ENCODE data around the gene CLDN34. TPM values are rescaled to one million over a fixed set of nuclear protein-coding genes. Genes with fewer than 3 reads are reported as not detected.

CLDN34 gene
- total RNA-seq, 2 experiments from 2014 or later, result not detected

GRCh38 chrX:9992061-9992460 lies 24.9 kb downstream of the CLDN34 start:
- H3K27ac Mint-ChIP-seq, result no peak overlapping the region
- no peaks in the 10 kb centered on the region for H3K9me3 Mint-ChIP-seq
- H3K4me3 Mint-ChIP-seq, result no peak overlapping the region
- DNase-seq, result no peak
- H3K4me1 Mint-ChIP-seq, result no peaks in the 10 kb centered on the region
- ChIA-PET CTCF (interaction anchor here (2.4 kb wide), 1 partner anchor 127 kb away, joined by 18 read pairs; no protein-coding TSS in a partner anchor), POLR2A (no interaction called here)
- H3K36me3 Mint-ChIP-seq (ENCODE audit: low read depth), result no peaks in the 10 kb centered on the region
- H3K27me3 Mint-ChIP-seq, result peaks cover 6% of the 10 kb centered on the region

GRCh38 chrX:9992724-9993123 lies 25.6 kb downstream of the CLDN34 start:
- POLR2A ChIA-PET, result no interaction called here
- Mint-ChIP-seq H3K27me3 (peaks cover 4% of the 10 kb centered on the region), H3K4me1 (peaks cover 5% of the 10 kb centered on the region), H3K4me3 (no peak overlapping the region), H3K27ac (no peak overlapping the region), H3K9me3 (no peaks in the 10 kb centered on the region), H3K36me3 (ENCODE audit: low read depth) (no peaks in the 10 kb centered on the region)
- CTCF ChIA-PET, result interaction anchor here (2.4 kb wide), 1 partner anchor 126 kb away, joined by 18 read pairs; no protein-coding TSS in a partner anchor
- no peak for DNase-seq

GRCh38 chrX:9995855-9996339 lies 28.7 kb downstream of the CLDN34 start:
- POLR2A ChIA-PET, result interaction anchor here (1.5 kb wide), 1 partner anchor 24 kb away, joined by 4 read pairs; no protein-coding TSS in a partner anchor

GRCh38 chrX:9997041-9997440 lies 29.9 kb downstream of the CLDN34 start:
- Mint-ChIP-seq H3K27me3 (peaks cover 1% of the 10 kb centered on the region), H3K36me3 (ENCODE audit: low read depth) (no peaks in the 10 kb centered on the region), H3K4me3 (no peak overlapping the region), H3K4me1 (peaks cover 6% of the 10 kb centered on the region), H3K27ac (no peak overlapping the region), H3K9me3 (no peaks in the 10 kb centered on the region)
- no peak for DNase-seq
- ChIA-PET CTCF (interaction anchor here (0.9 to 3.7 kb wide), 6 partner anchors 15 to 123 kb away, joined by 3 to 32 read pairs (median 4); no protein-coding TSS in a partner anchor), POLR2A (interaction anchor here (1.5 to 1.7 kb wide), 2 partner anchors 23 to 101 kb away, joined by 4 read pairs; no protein-coding TSS in a partner anchor)

More at GRCh38 chrX:9995855-9996339, 28.7 kb downstream of the CLDN34 start:
- CTCF ChIA-PET, result interaction anchor here (0.6 to 3.7 kb wide), 6 partner anchors 16 to 124 kb away, joined by 3 to 32 read pairs (median 4); no protein-coding TSS in a partner anchor
- H3K4me3 Mint-ChIP-seq, result no peak overlapping the region
- H3K36me3 Mint-ChIP-seq (ENCODE audit: low read depth), result no peaks in the 10 kb centered on the region
- H3K4me1 Mint-ChIP-seq, result peaks cover 6% of the 10 kb centered on the region
- no peaks in the 10 kb centered on the region for H3K9me3 Mint-ChIP-seq
- DNase-seq, result peak; percentile 74
- H3K27ac Mint-ChIP-seq, result no peak overlapping the region
- H3K27me3 Mint-ChIP-seq, result peaks cover 1% of the 10 kb centered on the region

GRCh38 chrX:9997524-9997923 lies 30.4 kb downstream of the CLDN34 start:
- CTCF ChIA-PET, result interaction anchor here (0.9 to 3.7 kb wide), 6 partner anchors 14 to 122 kb away, joined by 3 to 32 read pairs (median 4); no protein-coding TSS in a partner anchor
- Mint-ChIP-seq H3K27ac (peak overlapping the region; percentile 47), H3K36me3 (ENCODE audit: low read depth) (no peaks in the 10 kb centered on the region), H3K9me3 (no peaks in the 10 kb centered on the region), H3K27me3 (peaks cover 1% of the 10 kb centered on the region), H3K4me3 (no peak overlapping the region), H3K4me1 (peaks cover 6% of the 10 kb centered on the region)
- POLR2A ChIA-PET, result interaction anchor here (1.5 to 1.7 kb wide), 2 partner anchors 23 to 101 kb away, joined by 4 read pairs; no protein-coding TSS in a partner anchor
- peak; percentile 56 for DNase-seq

GRCh38 chrX:10001496-10001895 lies 34.3 kb downstream of the CLDN34 start:
- DNase-seq, result no peak
- H3K36me3 Mint-ChIP-seq (ENCODE audit: low read depth), result no peaks in the 10 kb centered on the region
- peaks cover 26% of the 10 kb centered on the region for H3K4me1 Mint-ChIP-seq
- no peak overlapping the region for H3K4me3 Mint-ChIP-seq
- ChIA-PET CTCF (interaction anchor here (0.6 to 2.5 kb wide), 2 partner anchors 118 to 1186 kb away, joined by 6 to 11 read pairs; no protein-coding TSS in a partner anchor), POLR2A (no interaction called here)
- H3K27me3 Mint-ChIP-seq, result no peaks in the 10 kb centered on the region
- no peak overlapping the region for H3K27ac Mint-ChIP-seq
- H3K9me3 Mint-ChIP-seq, result no peaks in the 10 kb centered on the region

GRCh38 chrX:10004832-10005475 lies 37.8 kb downstream of the CLDN34 start:
- Mint-ChIP-seq H3K4me3 (no peak overlapping the region), H3K36me3 (ENCODE audit: low read depth) (no peaks in the 10 kb centered on the region), H3K27me3 (no peaks in the 10 kb centered on the region), H3K27ac (no peak overlapping the region), H3K9me3 (no peaks in the 10 kb centered on the region), H3K4me1 (peaks cover 20% of the 10 kb centered on the region)
- no peak for DNase-seq
- ChIA-PET CTCF (interaction anchor here (1.3 kb wide), 1 partner anchor 78 kb away, joined by 4 read pairs; no protein-coding TSS in a partner anchor), POLR2A (interaction anchor here (1.2 kb wide), 1 partner anchor 7 kb away, joined by 3 read pairs; no protein-coding TSS in a partner anchor)

- Mint-ChIP-seq H3K4me3 (no peak overlapping the region), H3K9me3 (no peaks in the 10 kb centered on the region), H3K27me3 (no peaks in the 10 kb centered on the region), H3K36me3 (ENCODE audit: low read depth) (no peaks in the 10 kb centered on the region), H3K27ac (no peak overlapping the region), H3K4me1 (peaks cover 27% of the 10 kb centered on the region)
- ChIA-PET CTCF (no interaction called here), POLR2A (no interaction called here)
- DNase-seq, result no peak
These were observed 38.9 kb downstream of the CLDN34 start for GRCh38 chrX:10006086-10006485.

GRCh38 chrX:10006770-10007169 lies 39.6 kb downstream of the CLDN34 start:
- Mint-ChIP-seq H3K36me3 (ENCODE audit: low read depth) (no peaks in the 10 kb centered on the region), H3K4me3 (no peak overlapping the region), H3K4me1 (peaks cover 34% of the 10 kb centered on the region), H3K9me3 (no peaks in the 10 kb centered on the region), H3K27ac (no peak overlapping the region), H3K27me3 (no peaks in the 10 kb centered on the region)
- ChIA-PET POLR2A (no interaction called here), CTCF (no interaction called here)
- DNase-seq, result no peak

- Mint-ChIP-seq H3K36me3 (ENCODE audit: low read depth) (no peaks in the 10 kb centered on the region), H3K27ac (no peak overlapping the region), H3K4me1 (peaks cover 37% of the 10 kb centered on the region), H3K4me3 (no peak overlapping the region), H3K27me3 (peaks cover under 1% of the 10 kb centered on the region), H3K9me3 (no peaks in the 10 kb centered on the region)
- ChIA-PET CTCF (no interaction called here), POLR2A (no interaction called here)
- no peak for DNase-seq
These were observed 40.5 kb downstream of the CLDN34 start for GRCh38 chrX:10007621-10008020.

GRCh38 chrX:10008483-10009056 lies 41.4 kb downstream of the CLDN34 start:
- H3K27me3 Mint-ChIP-seq, result peaks cover 5% of the 10 kb centered on the region
- POLR2A ChIA-PET, result no interaction called here
- DNase-seq, result no peak
- peaks cover 37% of the 10 kb centered on the region for H3K4me1 Mint-ChIP-seq
- H3K4me3 Mint-ChIP-seq, result no peak overlapping the region
- H3K27ac Mint-ChIP-seq, result no peak overlapping the region
- peaks cover 4% of the 10 kb centered on the region for H3K36me3 Mint-ChIP-seq (ENCODE audit: low read depth)
- no peaks in the 10 kb centered on the region for H3K9me3 Mint-ChIP-seq
- CTCF ChIA-PET, result no interaction called here

- Mint-ChIP-seq H3K9me3 (no peaks in the 10 kb centered on the region), H3K27ac (no peak overlapping the region), H3K36me3 (ENCODE audit: low read depth) (peaks cover 4% of the 10 kb centered on the region), H3K4me3 (no peak overlapping the region), H3K4me1 (peaks cover 32% of the 10 kb centered on the region), H3K27me3 (peaks cover 8% of the 10 kb centered on the region)
- ChIA-PET CTCF (no interaction called here), POLR2A (no interaction called here)
- no peak for DNase-seq
These were observed 42.6 kb downstream of the CLDN34 start for GRCh38 chrX:10009741-10010140.

GRCh38 chrX:10010686-10011085 lies 43.5 kb downstream of the CLDN34 start:
- H3K27me3 Mint-ChIP-seq, result peaks cover 8% of the 10 kb centered on the region
- peaks cover 4% of the 10 kb centered on the region for H3K36me3 Mint-ChIP-seq (ENCODE audit: low read depth)
- no peak for DNase-seq
- ChIA-PET POLR2A (interaction anchor here (2.6 kb wide), 1 partner anchor 101 kb away, joined by 17 read pairs; no protein-coding TSS in a partner anchor), CTCF (no interaction called here)
- H3K4me1 Mint-ChIP-seq, result peaks cover 27% of the 10 kb centered on the region
- H3K9me3 Mint-ChIP-seq, result no peaks in the 10 kb centered on the region
- peak overlapping the region; percentile 76 for H3K27ac Mint-ChIP-seq
- no peak overlapping the region for H3K4me3 Mint-ChIP-seq

All from activated CD4-positive, alpha-beta memory T cell treated with anti-CD3 and anti-CD28 coated beads, Interleukin-2, amount 10 ng/mL, durations not matched to agents 7 days and 5 days (primary cell).